GM10266 (cell line): ENCODE measurements around the gene TBC1D3I.

Experiments
- DNase-seq: peaks from one replicate; pipeline ENCODE4 v3.0.0; 2012; ENCODE audit errors: extremely low spot score
- TF ChIP-seq, protein P1 (sequence below): IDR thresholded peaks from 2 replicates; pipeline ENCODE4 v1.5.1; 2012; ENCODE audit warnings: mild to moderate bottlenecking, low read depth; ENCODE audit not compliant: control insufficient read depth, insufficient read depth; ENCODE audit errors: missing control alignments

Gene TBC1D3I

DNA sequence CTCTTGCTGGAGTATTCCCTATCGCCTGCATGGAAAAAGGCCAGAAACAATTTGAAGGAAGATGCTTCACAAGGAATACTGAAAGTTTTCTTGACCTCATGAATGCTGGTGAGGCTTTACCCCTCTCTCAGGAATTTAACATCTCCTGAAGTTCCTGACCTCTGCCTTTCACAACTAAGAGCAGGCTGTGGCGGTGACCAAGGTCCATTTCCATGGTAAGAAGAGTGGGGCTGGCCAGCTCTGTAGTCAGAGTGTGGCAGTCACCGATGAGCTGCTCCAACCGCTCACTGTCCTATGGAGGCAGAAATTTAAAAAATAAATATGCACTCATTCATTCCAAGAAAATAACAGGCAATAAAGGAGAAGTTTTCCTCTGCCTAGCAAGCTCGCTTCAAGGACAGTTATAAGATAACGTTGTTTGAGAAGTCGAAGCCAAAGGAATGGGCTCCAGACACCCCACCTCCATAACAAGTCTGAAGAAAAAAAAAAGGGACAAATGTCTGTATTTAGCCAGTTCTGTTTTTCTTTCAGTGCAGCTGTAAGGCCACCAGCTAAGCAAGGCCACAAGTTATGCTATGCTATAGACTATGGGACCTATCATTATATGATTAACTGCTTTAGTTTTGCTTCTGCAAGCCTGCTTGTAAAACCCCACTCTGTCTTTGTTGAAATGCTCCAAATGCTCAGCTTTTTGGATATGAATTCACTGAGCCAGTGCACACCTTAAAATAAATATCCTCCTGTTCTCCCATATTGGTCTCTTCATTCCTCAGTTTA lies 59.5 kb downstream of the TBC1D3I start:
- TF ChIP-seq, protein P1, sequence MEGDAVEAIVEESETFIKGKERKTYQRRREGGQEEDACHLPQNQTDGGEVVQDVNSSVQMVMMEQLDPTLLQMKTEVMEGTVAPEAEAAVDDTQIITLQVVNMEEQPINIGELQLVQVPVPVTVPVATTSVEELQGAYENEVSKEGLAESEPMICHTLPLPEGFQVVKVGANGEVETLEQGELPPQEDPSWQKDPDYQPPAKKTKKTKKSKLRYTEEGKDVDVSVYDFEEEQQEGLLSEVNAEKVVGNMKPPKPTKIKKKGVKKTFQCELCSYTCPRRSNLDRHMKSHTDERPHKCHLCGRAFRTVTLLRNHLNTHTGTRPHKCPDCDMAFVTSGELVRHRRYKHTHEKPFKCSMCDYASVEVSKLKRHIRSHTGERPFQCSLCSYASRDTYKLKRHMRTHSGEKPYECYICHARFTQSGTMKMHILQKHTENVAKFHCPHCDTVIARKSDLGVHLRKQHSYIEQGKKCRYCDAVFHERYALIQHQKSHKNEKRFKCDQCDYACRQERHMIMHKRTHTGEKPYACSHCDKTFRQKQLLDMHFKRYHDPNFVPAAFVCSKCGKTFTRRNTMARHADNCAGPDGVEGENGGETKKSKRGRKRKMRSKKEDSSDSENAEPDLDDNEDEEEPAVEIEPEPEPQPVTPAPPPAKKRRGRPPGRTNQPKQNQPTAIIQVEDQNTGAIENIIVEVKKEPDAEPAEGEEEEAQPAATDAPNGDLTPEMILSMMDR: no peak
- DNase-seq: no peak
